ENCODE measurements around the gene RAMAC. TPM values are rescaled to one million over a fixed set of nuclear protein-coding genes. Genes with fewer than 3 reads are reported as not detected.

Gene RAMAC
- total and polyA plus RNA-seq, 10 of the 15 experiments (the other 5 are each of a cell fraction or from before 2014, with no cell fraction given), result 22.4 to 109 (median 41.7) TPM

GRCh38 chr15:83011271-83012075, 25.5 kb downstream of the RAMAC start, which contains the start of gene C15orf40 (continued):
- TF ChIP-seq, protein P1, sequence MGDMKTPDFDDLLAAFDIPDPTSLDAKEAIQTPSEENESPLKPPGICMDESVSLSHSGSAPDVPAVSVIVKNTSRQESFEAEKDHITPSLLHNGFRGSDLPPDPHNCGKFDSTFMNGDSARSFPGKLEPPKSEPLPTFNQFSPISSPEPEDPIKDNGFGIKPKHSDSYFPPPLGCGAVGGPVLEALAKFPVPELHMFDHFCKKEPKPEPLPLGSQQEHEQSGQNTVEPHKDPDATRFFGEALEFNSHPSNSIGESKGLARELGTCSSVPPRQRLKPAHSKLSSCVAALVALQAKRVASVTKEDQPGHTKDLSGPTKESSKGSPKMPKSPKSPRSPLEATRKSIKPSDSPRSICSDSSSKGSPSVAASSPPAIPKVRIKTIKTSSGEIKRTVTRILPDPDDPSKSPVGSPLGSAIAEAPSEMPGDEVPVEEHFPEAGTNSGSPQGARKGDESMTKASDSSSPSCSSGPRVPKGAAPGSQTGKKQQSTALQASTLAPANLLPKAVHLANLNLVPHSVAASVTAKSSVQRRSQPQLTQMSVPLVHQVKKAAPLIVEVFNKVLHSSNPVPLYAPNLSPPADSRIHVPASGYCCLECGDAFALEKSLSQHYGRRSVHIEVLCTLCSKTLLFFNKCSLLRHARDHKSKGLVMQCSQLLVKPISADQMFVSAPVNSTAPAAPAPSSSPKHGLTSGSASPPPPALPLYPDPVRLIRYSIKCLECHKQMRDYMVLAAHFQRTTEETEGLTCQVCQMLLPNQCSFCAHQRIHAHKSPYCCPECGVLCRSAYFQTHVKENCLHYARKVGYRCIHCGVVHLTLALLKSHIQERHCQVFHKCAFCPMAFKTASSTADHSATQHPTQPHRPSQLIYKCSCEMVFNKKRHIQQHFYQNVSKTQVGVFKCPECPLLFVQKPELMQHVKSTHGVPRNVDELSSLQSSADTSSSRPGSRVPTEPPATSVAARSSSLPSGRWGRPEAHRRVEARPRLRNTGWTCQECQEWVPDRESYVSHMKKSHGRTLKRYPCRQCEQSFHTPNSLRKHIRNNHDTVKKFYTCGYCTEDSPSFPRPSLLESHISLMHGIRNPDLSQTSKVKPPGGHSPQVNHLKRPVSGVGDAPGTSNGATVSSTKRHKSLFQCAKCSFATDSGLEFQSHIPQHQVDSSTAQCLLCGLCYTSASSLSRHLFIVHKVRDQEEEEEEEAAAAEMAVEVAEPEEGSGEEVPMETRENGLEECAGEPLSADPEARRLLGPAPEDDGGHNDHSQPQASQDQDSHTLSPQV (IDR thresholded peaks at IDR 0.05), result no peak; the same call in 1 of the 2 replicates
- TF ChIP-seq KLF5 (IDR thresholded peaks at IDR 0.05; ENCODE audit: partially characterized antibody) (peak; percentile 72), TBL1XR1 (IDR thresholded peaks at IDR 0.05; ENCODE audit: low read depth, low read length) (peak; percentile 65), ATF7 (IDR thresholded peaks at IDR 0.05; ENCODE audit: low read depth) (no peak), SUPT20H (IDR thresholded peaks at IDR 0.05; ENCODE audit: borderline replicate concordance, control insufficient read depth, low read depth, low read length) (no peak), RB1 (IDR thresholded peaks at IDR 0.05; ENCODE audit: borderline replicate concordance) (peak; percentile 60; the same call in 1 of the 2 replicates), LARP7 (IDR thresholded peaks at IDR 0.05) (peak; percentile 37; the same call in 1 of the 2 replicates), MEF2B (IDR thresholded peaks at IDR 0.05; ENCODE audit: partially characterized antibody, poor library complexity, severe bottlenecking) (no peak), ZNF622 (IDR thresholded peaks at IDR 0.05) (no peak), TCF7 (IDR thresholded peaks at IDR 0.05; ENCODE audit: borderline replicate concordance) (no peak), EZH2 (IDR thresholded peaks at IDR 0.05; ENCODE audit: borderline replicate concordance, control insufficient read depth, low read depth, low read length) (no peak), NR2F1 (conservative IDR thresholded peaks at IDR 0.05) (peak; percentile 88), SMC3 (IDR thresholded peaks at IDR 0.05; ENCODE audit: borderline replicate concordance, low read length) (peak; percentile 44), IKZF1 (conservative IDR thresholded peaks at IDR 0.05) (peak; percentile 98), MTA2 (IDR thresholded peaks at IDR 0.05; ENCODE audit: low read depth) (no peak), KDM1A (IDR thresholded peaks at IDR 0.05; ENCODE audit: borderline replicate concordance) (no peak), SUZ12 (IDR thresholded peaks at IDR 0.05; ENCODE audit: unreplicated experiment) (no peak), FOS (IDR thresholded peaks at IDR 0.05; ENCODE audit: borderline replicate concordance, extremely low read depth, insufficient read length) (no peak), HDAC6 (IDR thresholded peaks at IDR 0.05; ENCODE audit: unreplicated experiment) (no peak), NR2C2 (IDR thresholded peaks at IDR 0.05; ENCODE audit: borderline replicate concordance, control insufficient read depth, insufficient read length, low read depth) (no peak), DPF2 (IDR thresholded peaks at IDR 0.05) (peak; percentile 79; the same call in 1 of the 2 replicates), SMAD1 (IDR thresholded peaks at IDR 0.05; ENCODE audit: low read depth, partially characterized antibody) (no peak), WRNIP1 (IDR thresholded peaks at IDR 0.05; ENCODE audit: borderline replicate concordance, low read depth, low read length) (no peak), KAT2A (conservative IDR thresholded peaks at IDR 0.05; ENCODE audit: control insufficient read depth, low read depth, low read length) (no peak), CEBPB (IDR thresholded peaks at IDR 0.05; ENCODE audit: borderline replicate concordance in 1 of 2, low read depth in 2 of 2, low read length in 2 of 2) (no peak)
- TF ChIP-seq, protein P2, sequence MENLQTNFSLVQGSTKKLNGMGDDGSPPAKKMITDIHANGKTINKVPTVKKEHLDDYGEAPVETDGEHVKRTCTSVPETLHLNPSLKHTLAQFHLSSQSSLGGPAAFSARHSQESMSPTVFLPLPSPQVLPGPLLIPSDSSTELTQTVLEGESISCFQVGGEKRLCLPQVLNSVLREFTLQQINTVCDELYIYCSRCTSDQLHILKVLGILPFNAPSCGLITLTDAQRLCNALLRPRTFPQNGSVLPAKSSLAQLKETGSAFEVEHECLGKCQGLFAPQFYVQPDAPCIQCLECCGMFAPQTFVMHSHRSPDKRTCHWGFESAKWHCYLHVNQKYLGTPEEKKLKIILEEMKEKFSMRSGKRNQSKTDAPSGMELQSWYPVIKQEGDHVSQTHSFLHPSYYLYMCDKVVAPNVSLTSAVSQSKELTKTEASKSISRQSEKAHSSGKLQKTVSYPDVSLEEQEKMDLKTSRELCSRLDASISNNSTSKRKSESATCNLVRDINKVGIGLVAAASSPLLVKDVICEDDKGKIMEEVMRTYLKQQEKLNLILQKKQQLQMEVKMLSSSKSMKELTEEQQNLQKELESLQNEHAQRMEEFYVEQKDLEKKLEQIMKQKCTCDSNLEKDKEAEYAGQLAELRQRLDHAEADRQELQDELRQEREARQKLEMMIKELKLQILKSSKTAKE (IDR thresholded peaks at IDR 0.05; ENCODE audit: low read depth, poor library complexity, severe bottlenecking), result no peak
